HepG2 (cell line): ENCODE measurements around the gene IFNAR2. TPM values are rescaled to one million over a fixed set of nuclear protein-coding genes. Genes with fewer than 3 reads are reported as not detected.

Experiments
- ATAC-seq: fragments of 200-7000 bp; cut with Tn5 transposase; 3 replicates; pipeline ENCODE4 v1.9.1; 2020; ENCODE audit warnings: mild to moderate bottlenecking, moderate library complexity
- BruUV-seq: library from RNA; stranded (reverse); fragments of 400-500 nt; replicated peaks from 2 replicates; lab custom pipeline; 2021; lab: Mats Ljungman, UMichigan
- CTCF ChIA-PET: fragments of 300-600 bp; formaldehyde crosslinking; extraction: SDS; loops from one replicate; lab custom pipeline; 2021; ENCODE audit warnings: low total read pairs, inconsistent platforms, low intra/inter-chr PET ratio; lab: Yijun Ruan, JAX
- POLR2A ChIA-PET: fragments of 350-600 bp; sonication (Branson Sonifier 250); formaldehyde crosslinking; loops from one replicate; lab custom pipeline; 2020; ENCODE audit warnings: antibody characterized with exemption, inconsistent platforms; lab: Yijun Ruan, JAX
- DNase-seq: peaks from one replicate; pipeline ENCODE4 v3.0.0-alpha.2; 2015; ENCODE audit warnings: low spot score
- FAIRE-seq: peaks from 3 replicates; lab custom pipeline; 2011; peaks lifted over from hg19 to GRCh38; lab: Jason Lieb, UNC
- H2AFZ ChIP-seq: one replicate; pipeline ENCODE4 v1.6.1; 2011; ENCODE audit warnings: low read length, inconsistent platforms
- H3K27ac ChIP-seq: fragments of 300-600 bp; 3 replicates; pipeline ENCODE4 v1.8.0; 2011; ENCODE audit warnings: mixed run types, mild to moderate bottlenecking, mixed read lengths, low read length, inconsistent platforms; ENCODE audit not compliant: insufficient read depth; ENCODE audit errors: extremely low read length
- H3K27me3 ChIP-seq, 2 experiments: fragments of 200-600 bp in 1 of 2; 2 replicates in 1 of 2; 3 replicates in 1 of 2; pipeline versions ENCODE4 v1.6.0 to v1.8.0; 2011; ENCODE audit warnings: low read length in 2 of 2, mild to moderate bottlenecking in 2 of 2, moderate library complexity in 2 of 2, inconsistent platforms in 1 of 2; ENCODE audit not compliant: insufficient read depth in 2 of 2, control insufficient read depth in 1 of 2
- H3K36me3 ChIP-seq, 2 experiments: fragments of 200-600 bp in 1 of 2; replicated peaks in 1 of 2; 2 replicates in 1 of 2; 3 replicates in 1 of 2; pipeline versions ENCODE4 v1.5.1 to v1.8.0; 2011; ENCODE audit warnings: low read length in 2 of 2, inconsistent platforms in 1 of 2; ENCODE audit not compliant: insufficient read depth in 2 of 2, control insufficient read depth in 1 of 2
- H3K4me1 ChIP-seq: 2 replicates; pipeline ENCODE4 v1.5.1; 2012; ENCODE audit warnings: low read length, inconsistent platforms; ENCODE audit not compliant: insufficient read depth
- H3K4me2 ChIP-seq: 2 replicates; pipeline ENCODE4 v1.6.0; 2011; ENCODE audit warnings: low read depth, low read length, inconsistent platforms
- H3K4me3 ChIP-seq, 3 experiments: fragments of 200-600 bp in 1 of 3; sonication (generic), shearing (Covaris generic) in 1 of 3; replicated peaks in 1 of 3; 2 replicates each; pipeline ENCODE4 v1.5.1; 2011 to 2016; ENCODE audit warnings: low read length in 3 of 3, inconsistent platforms in 2 of 3, low read depth in 2 of 3, mild to moderate bottlenecking in 2 of 3, control low read depth in 1 of 3, mixed read lengths in 1 of 3; ENCODE audit not compliant: insufficient read depth in 1 of 3
- H3K79me2 ChIP-seq: one replicate; pipeline ENCODE4 v1.6.1; 2011; ENCODE audit warnings: low read length, inconsistent platforms; ENCODE audit not compliant: insufficient read depth
- H3K9ac ChIP-seq: 2 replicates; pipeline ENCODE4 v1.6.0; 2011; ENCODE audit warnings: mild to moderate bottlenecking, low read depth, low read length, inconsistent platforms; ENCODE audit not compliant: insufficient read depth
- H3K9me3 ChIP-seq: 2 replicates; pipeline ENCODE4 v1.5.1; 2012; ENCODE audit warnings: mild to moderate bottlenecking, low read length
- H4K20me1 ChIP-seq: 2 replicates; pipeline ENCODE4 v1.6.0; 2011; ENCODE audit warnings: inconsistent platforms, mild to moderate bottlenecking, low read length, moderate library complexity; ENCODE audit not compliant: insufficient read depth
- KMT2A ChIP-seq: sonication (generic); formaldehyde crosslinking; IDR thresholded peaks from 2 replicates; pipeline ENCODE4 v1.4.0; 2020; ENCODE audit warnings: missing genetic modification reagents
- MAFF ChIP-seq: IDR thresholded peaks from 2 replicates; pipeline ENCODE4 v1.6.1; 2011; ENCODE audit warnings: low read depth, low read length, improper control_type of control experiment
- ZBTB7A ChIP-seq: sonication (generic); formaldehyde crosslinking; IDR thresholded peaks from 2 replicates; pipeline ENCODE4 v1.8.0; 2022; ENCODE audit warnings: mild to moderate bottlenecking, missing genetic modification reagents
- ZNF589 ChIP-seq: sonication (generic); formaldehyde crosslinking; conservative IDR thresholded peaks from 2 replicates; pipeline ENCODE4 v1.8.0; 2022; ENCODE audit warnings: mild to moderate bottlenecking, moderate library complexity, missing genetic modification reagents
- ZNF747 ChIP-seq: sonication (generic); formaldehyde crosslinking; IDR thresholded peaks from 2 replicates; pipeline ENCODE4 v1.8.1; 2023; ENCODE audit warnings: missing genetic modification reagents, mild to moderate bottlenecking, borderline replicate concordance
- WGBS: methylation state at CpG from one replicate; pipeline ENCODE4 v1.1.6; 2017; ENCODE audit warnings: low lambda C conversion rate; 5-methylcytosine and 5-hydroxymethylcytosine counted together
- in situ Hi-C: cut with HindIII; loops from 2 replicates; pipeline ENCODE4 v1.10.0; 2017; ENCODE audit warnings: low pct_unique_long_range_greater_than_20kb; ENCODE audit not compliant: extremely low pct_ligation_motif_present
- intact Hi-C: fragments of 100-400 bp; cut with micrococcal nuclease; formaldehyde crosslinking; loops from one replicate; pipeline ENCODE4 v1.10.0; 2022; ENCODE audit not compliant: unreplicated experiment
- polyA plus RNA-seq, 8 experiments: library from polyadenylated mRNA; depleted of rRNA in 3 of 8; stranded (reverse) in 7 of 8; unstranded in 1 of 8; fragments of >200 nt; fragmentation: Illumina TruSeq in 4 of 8; extraction: Trizol in 4 of 8; gene quantifications; 2 replicates each; pipeline versions ENCODE4 v1.2.1 to v1.2.3, GENCODE V29; 2011 to 2016; ENCODE audit warnings: low read depth in 4 of 8, missing spikeins in 1 of 8, mixed read lengths in 1 of 8; ENCODE audit not compliant: insufficient read depth in 1 of 8
- total RNA-seq, 5 experiments: library from RNA; depleted of rRNA; stranded (reverse); fragments of >200 nt; fragmentation: Illumina TruSeq; extraction: Trizol; gene quantifications; 2 replicates each; pipeline ENCODE4 v1.2.3, GENCODE V29; 2016; ENCODE audit warnings: low read depth in 1 of 5
- TF ChIP-seq, protein P1 (sequence below): sonication (generic); formaldehyde crosslinking; IDR thresholded peaks from 2 replicates; pipeline ENCODE4 v1.8.1; 2023; ENCODE audit warnings: mild to moderate bottlenecking, missing genetic modification reagents
- TF ChIP-seq, protein P2 (sequence below): sonication (generic); IDR thresholded peaks from 2 replicates; pipeline ENCODE4 v1.6.1; 2016; ENCODE audit warnings: low read depth, borderline replicate concordance
- TF ChIP-seq, protein P3 (sequence below): sonication (generic); formaldehyde crosslinking; IDR thresholded peaks from 2 replicates; pipeline ENCODE4 v1.9.0; 2022; ENCODE audit warnings: missing genetic modification reagents, mild to moderate bottlenecking, borderline replicate concordance
- TF ChIP-seq, protein P4 (sequence below): sonication (generic); formaldehyde crosslinking; conservative IDR thresholded peaks from 2 replicates; pipeline ENCODE4 v1.8.0; 2022; ENCODE audit warnings: mild to moderate bottlenecking, moderate library complexity, missing genetic modification reagents
- TF ChIP-seq, protein P5 (sequence below): sonication (generic); formaldehyde crosslinking; IDR thresholded peaks from 2 replicates; pipeline ENCODE4 v1.5.0; 2020; ENCODE audit warnings: mild to moderate bottlenecking, missing genetic modification reagents, moderate library complexity

IFNAR2 gene
- total and polyA plus RNA-seq, 2 of the 13 experiments (the other 11 are each of a cell fraction or from before 2014, with no cell fraction given), result 5.1 to 24.1 TPM

DNA sequence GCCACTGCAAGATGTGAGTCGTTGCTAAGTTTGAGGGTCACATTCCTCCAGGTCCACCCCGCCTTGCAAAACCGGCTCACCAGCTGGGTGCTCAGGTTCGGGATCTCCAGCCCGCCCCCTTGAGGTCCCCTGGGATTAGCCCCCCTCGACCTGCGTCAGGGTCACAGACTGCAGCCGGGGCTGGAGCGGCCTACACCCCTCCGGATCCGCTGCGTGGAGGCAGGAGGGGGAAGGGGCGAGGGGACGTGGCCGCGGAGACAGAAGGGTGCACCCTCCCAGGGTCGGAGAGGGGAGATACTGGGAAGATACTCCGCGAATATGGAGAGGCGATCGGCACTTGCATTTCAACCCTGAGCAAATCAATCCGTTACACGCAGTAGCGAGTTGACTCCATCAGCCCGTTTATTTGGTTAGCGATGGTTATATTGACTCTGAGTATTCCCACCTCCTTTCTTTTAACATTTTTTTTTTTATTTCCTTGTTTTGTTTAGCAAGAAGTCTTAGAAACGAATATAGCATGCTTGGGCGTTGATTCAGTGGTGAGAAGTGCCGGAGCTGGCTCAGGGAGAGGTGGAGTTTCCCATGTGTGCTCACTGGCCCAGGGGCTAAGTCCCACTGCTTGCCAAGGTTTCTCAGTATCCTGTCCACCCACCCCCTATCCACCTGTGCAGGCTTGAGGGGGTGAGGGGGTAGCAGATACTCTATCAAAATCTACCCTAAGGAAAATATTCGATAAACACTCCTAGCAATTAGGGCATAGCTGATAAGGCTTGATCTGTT is 997 bp downstream of the IFNAR2 start:
- Histone ChIP-seq H3K27ac (peak overlapping the region; percentile 91), H3K27me3 (no peaks in the 10 kb centered on the region; a peak in 1 of 5 replicates), H3K36me3 (no peaks in the 10 kb centered on the region), H3K4me2 (peak overlapping the region; percentile 90), H3K4me3 (peak overlapping the region; percentile 87 to 97 (median 89)), H4K20me1 (no peaks in the 10 kb centered on the region), H3K9me3 (no peaks in the 10 kb centered on the region), H3K4me1 (peaks cover 63% of the 10 kb centered on the region), H3K9ac (peak overlapping the region; percentile 83), H2AFZ (no peak overlapping the region), H3K79me2 (peaks cover 32% of the 10 kb centered on the region)
- CTCF ChIA-PET, result interaction anchor here (2.0 kb wide), 1 partner anchor 31 kb away, joined by 5 read pairs; no protein-coding TSS in a partner anchor
- WGBS, result 2% methylated on average over 13 of the region's 30 CpGs
- in situ Hi-C loops (no loop called here), intact Hi-C loops (loop anchor here (5.0 kb wide), 1 partner anchor 37 kb away; the partner anchor contains the start of gene IL10RB)
- POLR2A ChIA-PET, result interaction anchor here (0.6 to 1.9 kb wide), 4 partner anchors 27 to 182 kb away, joined by 3 to 6 read pairs (median 4); partner anchors contain the start of genes IFNAR1 and IL10RB
- DNase-seq (peak; percentile 37), FAIRE-seq (peak; percentile 68), ATAC-seq (peak; percentile 66)
- BruUV-seq, result no TSS peak
- TF ChIP-seq, protein P1, sequence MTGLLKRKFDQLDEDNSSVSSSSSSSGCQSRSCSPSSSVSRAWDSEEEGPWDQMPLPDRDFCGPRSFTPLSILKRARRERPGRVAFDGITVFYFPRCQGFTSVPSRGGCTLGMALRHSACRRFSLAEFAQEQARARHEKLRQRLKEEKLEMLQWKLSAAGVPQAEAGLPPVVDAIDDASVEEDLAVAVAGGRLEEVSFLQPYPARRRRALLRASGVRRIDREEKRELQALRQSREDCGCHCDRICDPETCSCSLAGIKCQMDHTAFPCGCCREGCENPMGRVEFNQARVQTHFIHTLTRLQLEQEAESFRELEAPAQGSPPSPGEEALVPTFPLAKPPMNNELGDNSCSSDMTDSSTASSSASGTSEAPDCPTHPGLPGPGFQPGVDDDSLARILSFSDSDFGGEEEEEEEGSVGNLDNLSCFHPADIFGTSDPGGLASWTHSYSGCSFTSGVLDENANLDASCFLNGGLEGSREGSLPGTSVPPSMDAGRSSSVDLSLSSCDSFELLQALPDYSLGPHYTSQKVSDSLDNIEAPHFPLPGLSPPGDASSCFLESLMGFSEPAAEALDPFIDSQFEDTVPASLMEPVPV, result no peak
- TF ChIP-seq, protein P2, sequence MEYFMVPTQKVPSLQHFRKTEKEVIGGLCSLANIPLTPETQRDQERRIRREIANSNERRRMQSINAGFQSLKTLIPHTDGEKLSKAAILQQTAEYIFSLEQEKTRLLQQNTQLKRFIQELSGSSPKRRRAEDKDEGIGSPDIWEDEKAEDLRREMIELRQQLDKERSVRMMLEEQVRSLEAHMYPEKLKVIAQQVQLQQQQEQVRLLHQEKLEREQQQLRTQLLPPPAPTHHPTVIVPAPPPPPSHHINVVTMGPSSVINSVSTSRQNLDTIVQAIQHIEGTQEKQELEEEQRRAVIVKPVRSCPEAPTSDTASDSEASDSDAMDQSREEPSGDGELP, result peak; percentile 60; the same call in 1 of the 2 replicates
- TF ChIP-seq ZNF747 (peak; percentile 58; the same call in 1 of the 2 replicates), ZBTB7A (CRISPR knock-in tag) (peak; percentile 79), ZNF589 (CRISPR knock-in tag) (peak; percentile 54; the same call in 1 of the 2 replicates), MAFF (no peak), KMT2A (CRISPR knock-in tag) (no peak; the same call in 1 of the 2 replicates)
- TF ChIP-seq, protein P3, sequence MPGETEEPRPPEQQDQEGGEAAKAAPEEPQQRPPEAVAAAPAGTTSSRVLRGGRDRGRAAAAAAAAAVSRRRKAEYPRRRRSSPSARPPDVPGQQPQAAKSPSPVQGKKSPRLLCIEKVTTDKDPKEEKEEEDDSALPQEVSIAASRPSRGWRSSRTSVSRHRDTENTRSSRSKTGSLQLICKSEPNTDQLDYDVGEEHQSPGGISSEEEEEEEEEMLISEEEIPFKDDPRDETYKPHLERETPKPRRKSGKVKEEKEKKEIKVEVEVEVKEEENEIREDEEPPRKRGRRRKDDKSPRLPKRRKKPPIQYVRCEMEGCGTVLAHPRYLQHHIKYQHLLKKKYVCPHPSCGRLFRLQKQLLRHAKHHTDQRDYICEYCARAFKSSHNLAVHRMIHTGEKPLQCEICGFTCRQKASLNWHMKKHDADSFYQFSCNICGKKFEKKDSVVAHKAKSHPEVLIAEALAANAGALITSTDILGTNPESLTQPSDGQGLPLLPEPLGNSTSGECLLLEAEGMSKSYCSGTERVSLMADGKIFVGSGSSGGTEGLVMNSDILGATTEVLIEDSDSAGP (CRISPR knock-in tag), result peak; percentile 67; the same call in 1 of the 2 replicates
- TF ChIP-seq, protein P4, sequence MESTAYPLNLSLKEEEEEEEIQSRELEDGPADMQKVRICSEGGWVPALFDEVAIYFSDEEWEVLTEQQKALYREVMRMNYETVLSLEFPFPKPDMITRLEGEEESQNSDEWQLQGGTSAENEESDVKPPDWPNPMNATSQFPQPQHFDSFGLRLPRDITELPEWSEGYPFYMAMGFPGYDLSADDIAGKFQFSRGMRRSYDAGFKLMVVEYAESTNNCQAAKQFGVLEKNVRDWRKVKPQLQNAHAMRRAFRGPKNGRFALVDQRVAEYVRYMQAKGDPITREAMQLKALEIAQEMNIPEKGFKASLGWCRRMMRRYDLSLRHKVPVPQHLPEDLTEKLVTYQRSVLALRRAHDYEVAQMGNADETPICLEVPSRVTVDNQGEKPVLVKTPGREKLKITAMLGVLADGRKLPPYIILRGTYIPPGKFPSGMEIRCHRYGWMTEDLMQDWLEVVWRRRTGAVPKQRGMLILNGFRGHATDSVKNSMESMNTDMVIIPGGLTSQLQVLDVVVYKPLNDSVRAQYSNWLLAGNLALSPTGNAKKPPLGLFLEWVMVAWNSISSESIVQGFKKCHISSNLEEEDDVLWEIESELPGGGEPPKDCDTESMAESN (CRISPR knock-in tag), result peak; percentile 33
- TF ChIP-seq, protein P5, sequence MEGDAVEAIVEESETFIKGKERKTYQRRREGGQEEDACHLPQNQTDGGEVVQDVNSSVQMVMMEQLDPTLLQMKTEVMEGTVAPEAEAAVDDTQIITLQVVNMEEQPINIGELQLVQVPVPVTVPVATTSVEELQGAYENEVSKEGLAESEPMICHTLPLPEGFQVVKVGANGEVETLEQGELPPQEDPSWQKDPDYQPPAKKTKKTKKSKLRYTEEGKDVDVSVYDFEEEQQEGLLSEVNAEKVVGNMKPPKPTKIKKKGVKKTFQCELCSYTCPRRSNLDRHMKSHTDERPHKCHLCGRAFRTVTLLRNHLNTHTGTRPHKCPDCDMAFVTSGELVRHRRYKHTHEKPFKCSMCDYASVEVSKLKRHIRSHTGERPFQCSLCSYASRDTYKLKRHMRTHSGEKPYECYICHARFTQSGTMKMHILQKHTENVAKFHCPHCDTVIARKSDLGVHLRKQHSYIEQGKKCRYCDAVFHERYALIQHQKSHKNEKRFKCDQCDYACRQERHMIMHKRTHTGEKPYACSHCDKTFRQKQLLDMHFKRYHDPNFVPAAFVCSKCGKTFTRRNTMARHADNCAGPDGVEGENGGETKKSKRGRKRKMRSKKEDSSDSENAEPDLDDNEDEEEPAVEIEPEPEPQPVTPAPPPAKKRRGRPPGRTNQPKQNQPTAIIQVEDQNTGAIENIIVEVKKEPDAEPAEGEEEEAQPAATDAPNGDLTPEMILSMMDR (CRISPR knock-in tag), result peak; percentile 75
